CD14-positive monocyte (primary cell): ENCODE results near the gene FDX2. TPM values are rescaled to one million over a fixed set of nuclear protein-coding genes. Genes with fewer than 3 reads are reported as not detected.

Source experiments
- DNase-seq, 3 donors: peaks; one replicate each; pipeline ENCODE4 v3.0.0-alpha.2; 2011 to 2022
- H2AFZ ChIP-seq: 2 replicates; pipeline ENCODE4 v1.6.0; 2012; ENCODE audit warnings: mild to moderate bottlenecking, low read depth, low read length, inconsistent platforms; ENCODE audit not compliant: insufficient read depth, poor library complexity, severe bottlenecking
- H3K27ac ChIP-seq, 2 donors: 1 replicate in 1 of 2; 2 replicates in 1 of 2; pipeline ENCODE4 v1.5.1; 2012 to 2013; ENCODE audit warnings: low read length in 2 of 2, control low read depth in 1 of 2, inconsistent platforms in 1 of 2, low read depth in 1 of 2, mild to moderate bottlenecking in 1 of 2
- H3K27me3 ChIP-seq, 2 donors: one replicate each; pipeline versions ENCODE4 v1.6.0 to v1.6.1; 2011 to 2013; ENCODE audit warnings: low read length in 2 of 2; ENCODE audit not compliant: control insufficient read depth in 2 of 2, insufficient read depth in 2 of 2
- H3K36me3 ChIP-seq, 2 donors: replicated peaks in 1 of 2; 1 replicate in 1 of 2; 2 replicates in 1 of 2; pipeline versions ENCODE4 v1.5.1 to v1.6.1; 2012 to 2013; ENCODE audit warnings: low read length in 2 of 2, control low read depth in 1 of 2, inconsistent platforms in 1 of 2, mild to moderate bottlenecking in 1 of 2; ENCODE audit not compliant: insufficient read depth in 2 of 2, control insufficient read depth in 1 of 2
- H3K4me1 ChIP-seq, 2 donors: 1 replicate in 1 of 2; 2 replicates in 1 of 2; pipeline versions ENCODE4 v1.5.1 to v1.6.1; 2012 to 2013; ENCODE audit warnings: low read length in 2 of 2, control low read depth in 1 of 2, inconsistent platforms in 1 of 2, mild to moderate bottlenecking in 1 of 2, moderate library complexity in 1 of 2; ENCODE audit not compliant: insufficient read depth in 2 of 2, control insufficient read depth in 1 of 2
- H3K4me2 ChIP-seq: replicated peaks from 2 replicates; pipeline ENCODE3; 2012; ENCODE audit warnings: low read length, moderate library complexity, mild to moderate bottlenecking; ENCODE audit not compliant: poor library complexity, severe bottlenecking; ENCODE audit errors: extremely low read depth
- H3K4me3 ChIP-seq, 3 experiments: fragments of 200-600 bp in 1 of 3; sonication (generic) in 1 of 3; replicated peaks in 1 of 3; 1 replicate in 2 of 3; 2 replicates in 1 of 3; pipeline ENCODE4 v1.5.1; 2011 to 2013; ENCODE audit warnings: low read length in 3 of 3, mild to moderate bottlenecking in 3 of 3, control low read depth in 2 of 3, low read depth in 2 of 3, inconsistent platforms in 1 of 3, moderate library complexity in 1 of 3
- H3K79me2 ChIP-seq: 2 replicates; pipeline ENCODE4 v1.6.0; 2012; ENCODE audit warnings: mild to moderate bottlenecking, control low read depth, inconsistent platforms, low read length, moderate library complexity; ENCODE audit not compliant: insufficient read depth
- H3K9ac ChIP-seq: 2 replicates; pipeline ENCODE4 v1.6.0; 2017; ENCODE audit warnings: low read length, mild to moderate bottlenecking; ENCODE audit not compliant: insufficient read depth, poor library complexity, severe bottlenecking
- H3K9me3 ChIP-seq, 2 donors: replicated peaks in 1 of 2; 1 replicate in 1 of 2; 2 replicates in 1 of 2; pipeline versions ENCODE4 v1.5.1 to v1.6.1; 2012 to 2013; ENCODE audit warnings: low read length in 2 of 2, control low read depth in 1 of 2; ENCODE audit not compliant: control insufficient read depth in 1 of 2, insufficient read depth in 1 of 2
- H4K20me1 ChIP-seq: 2 replicates; pipeline ENCODE4 v1.6.0; 2012; ENCODE audit warnings: mild to moderate bottlenecking, low read length, control low read depth, moderate library complexity; ENCODE audit not compliant: insufficient read depth
- H3K27ac Mint-ChIP-seq, 7 donors: one replicate each; pipeline ENCODE4 v1.8.0; 2020; ENCODE audit warnings: mild to moderate bottlenecking in 7 of 7, mixed read lengths in 7 of 7, moderate library complexity in 6 of 7, inconsistent platforms in 2 of 7
- H3K27me3 Mint-ChIP-seq, 3 donors: one replicate each; pipeline ENCODE4 v1.8.0; 2021 to 2022; ENCODE audit warnings: low read depth in 3 of 3, mild to moderate bottlenecking in 3 of 3, mixed read lengths in 3 of 3, moderate library complexity in 3 of 3, inconsistent platforms in 1 of 3
- H3K36me3 Mint-ChIP-seq, 2 donors: one replicate each; pipeline ENCODE4 v1.8.0; 2020; ENCODE audit warnings: mixed read lengths in 2 of 2, inconsistent platforms in 1 of 2, mild to moderate bottlenecking in 1 of 2
- H3K4me1 Mint-ChIP-seq: one replicate; pipeline ENCODE4 v1.8.0; 2020; ENCODE audit warnings: mild to moderate bottlenecking, mixed read lengths
- H3K4me3 Mint-ChIP-seq, 2 donors: one replicate each; pipeline ENCODE4 v1.8.0; 2020; ENCODE audit warnings: mild to moderate bottlenecking in 2 of 2, mixed read lengths in 2 of 2, moderate library complexity in 1 of 2
- H3K9me3 Mint-ChIP-seq, 7 donors: one replicate each; pipeline ENCODE4 v1.8.0; 2020 to 2022; ENCODE audit warnings: mixed read lengths in 7 of 7, mild to moderate bottlenecking in 6 of 7, moderate library complexity in 6 of 7, inconsistent platforms in 2 of 7
- WGBS: methylation state at CpG from one replicate; pipeline ENCODE4 v1.1.5; 2013; ENCODE audit warnings: missing lambda C conversion rate; ENCODE audit not compliant: insufficient coverage; 5-methylcytosine and 5-hydroxymethylcytosine counted together
- intact Hi-C, 2 donors: fragments of 100-400 bp; cut with micrococcal nuclease; formaldehyde crosslinking; loops; one replicate each; pipeline versions ENCODE4 v1.15.0 to v1.15.1; 2023
- polyA plus RNA-seq, 3 donors: library from polyadenylated mRNA; depleted of rRNA in 1 of 3; unstranded in 2 of 3; stranded (reverse) in 1 of 3; fragments of 300-500 nt in 2 of 3; fragments of >200 nt in 1 of 3; fragmentation: Illumina TruSeq in 2 of 3; gene quantifications; 1 replicate in 2 of 3; 2 replicates in 1 of 3; pipeline ENCODE4 v1.2.3, GENCODE V29; 2012 to 2021
- small RNA-seq: library from RNA; depleted of rRNA; stranded (forward); fragments of <200 nt; gene quantifications from one replicate; pipeline ENCODE3, GENCODE V24; 2012; ENCODE audit warnings: low read depth; ENCODE audit not compliant: insufficient read length
- TF ChIP-seq, protein P1 (sequence below): fragments of 200-600 bp; IDR thresholded peaks from one replicate; pipeline ENCODE4 v1.8.0; 2022; ENCODE audit warnings: antibody characterized with exemption, mild to moderate bottlenecking

The FDX2 gene
- polyA plus RNA-seq, 3 donors, result 5.5 to 6.8 (median 6.7) TPM

DNA sequence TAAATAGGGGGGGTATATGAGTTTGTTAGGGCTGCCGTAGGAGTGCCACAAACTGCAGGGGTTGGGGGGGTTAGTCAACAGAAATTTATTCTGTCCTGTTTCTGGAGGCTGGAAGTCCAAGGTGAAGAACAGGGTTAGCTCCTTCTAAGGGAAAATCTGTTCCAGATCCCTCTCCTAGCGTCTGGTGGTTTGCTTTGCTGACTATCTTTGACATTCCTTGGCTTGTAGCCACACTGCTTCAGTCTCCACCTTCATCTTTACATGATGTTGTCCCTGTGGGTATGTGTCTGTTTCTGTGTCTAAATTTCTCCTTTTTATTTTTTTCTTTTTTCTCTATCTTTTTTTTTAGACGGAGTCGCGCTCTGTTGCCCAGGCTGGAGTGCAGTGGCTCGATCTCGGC, 53.0 kb downstream of the FDX2 start:
- H3K4me3 ChIP-seq, result no peak overlapping the region
- H3K9me3 ChIP-seq, result no peaks in the 10 kb centered on the region
- Mint-ChIP-seq H3K4me3 (no peak overlapping the region), H3K27me3 (peaks cover 1 to 8% (median 2%) of the 10 kb centered on the region in 3 donors), H3K9me3 (peaks cover 0 to 3% (median 0%) of the 10 kb centered on the region in 7 donors), H3K4me1 (peaks cover 2% of the 10 kb centered on the region), H3K27ac (no peak overlapping the region), H3K36me3 (peaks cover 11 to 19% of the 10 kb centered on the region in 2 donors)
- H3K36me3 ChIP-seq, result peaks cover 13 to 18% of the 10 kb centered on the region in 2 donors
- H3K9ac ChIP-seq, result no peak overlapping the region
- H2AFZ ChIP-seq, result no peak overlapping the region
- TF ChIP-seq, protein P1, sequence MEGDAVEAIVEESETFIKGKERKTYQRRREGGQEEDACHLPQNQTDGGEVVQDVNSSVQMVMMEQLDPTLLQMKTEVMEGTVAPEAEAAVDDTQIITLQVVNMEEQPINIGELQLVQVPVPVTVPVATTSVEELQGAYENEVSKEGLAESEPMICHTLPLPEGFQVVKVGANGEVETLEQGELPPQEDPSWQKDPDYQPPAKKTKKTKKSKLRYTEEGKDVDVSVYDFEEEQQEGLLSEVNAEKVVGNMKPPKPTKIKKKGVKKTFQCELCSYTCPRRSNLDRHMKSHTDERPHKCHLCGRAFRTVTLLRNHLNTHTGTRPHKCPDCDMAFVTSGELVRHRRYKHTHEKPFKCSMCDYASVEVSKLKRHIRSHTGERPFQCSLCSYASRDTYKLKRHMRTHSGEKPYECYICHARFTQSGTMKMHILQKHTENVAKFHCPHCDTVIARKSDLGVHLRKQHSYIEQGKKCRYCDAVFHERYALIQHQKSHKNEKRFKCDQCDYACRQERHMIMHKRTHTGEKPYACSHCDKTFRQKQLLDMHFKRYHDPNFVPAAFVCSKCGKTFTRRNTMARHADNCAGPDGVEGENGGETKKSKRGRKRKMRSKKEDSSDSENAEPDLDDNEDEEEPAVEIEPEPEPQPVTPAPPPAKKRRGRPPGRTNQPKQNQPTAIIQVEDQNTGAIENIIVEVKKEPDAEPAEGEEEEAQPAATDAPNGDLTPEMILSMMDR, result no peak
- H3K4me1 ChIP-seq, result peaks cover under 1% of the 10 kb centered on the region in 2 donors
- H3K27ac ChIP-seq, result no peak overlapping the region
- H4K20me1 ChIP-seq, result peaks cover 14% of the 10 kb centered on the region
- no peaks in the 10 kb centered on the region for H3K27me3 ChIP-seq
- no peak overlapping the region for H3K4me2 ChIP-seq
- no peak for DNase-seq
- intact Hi-C loops, result no loop called here
- H3K79me2 ChIP-seq, result no peaks in the 10 kb centered on the region
- WGBS, result 100% methylated on average over 1 of the region's 7 CpGs

DNA sequence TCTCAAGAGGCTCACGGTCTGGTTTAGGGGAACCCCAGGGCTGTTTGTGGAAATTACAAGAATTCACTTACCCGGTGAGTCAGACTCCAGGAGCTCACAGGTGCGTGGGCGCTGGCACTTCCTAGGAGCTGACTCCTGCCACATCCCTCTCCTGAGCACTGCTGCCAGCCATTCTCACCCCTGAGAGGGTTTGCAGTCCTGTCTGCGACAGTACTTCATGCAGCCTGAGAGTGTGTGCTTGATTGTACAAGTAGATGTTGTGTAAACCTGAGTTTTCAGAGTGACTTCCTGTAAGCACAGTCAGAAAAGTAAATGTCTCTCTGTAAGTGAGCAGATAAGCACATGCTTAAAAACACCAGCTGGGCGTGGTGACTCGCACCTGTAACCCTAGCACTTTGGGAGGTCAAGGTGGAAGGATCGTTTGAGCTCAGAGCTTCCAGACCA, 55.7 kb downstream of the FDX2 start:
- peaks cover 29 to 42% of the 10 kb centered on the region in 2 donors for H3K36me3 Mint-ChIP-seq
- TF ChIP-seq, protein P1, result no peak
- peaks cover 36 to 39% of the 10 kb centered on the region in 2 donors for H3K36me3 ChIP-seq
- no peak overlapping the region for H3K4me3 ChIP-seq
- H4K20me1 ChIP-seq, result peaks cover 14% of the 10 kb centered on the region
- intact Hi-C loops, result no loop called here
- peaks cover 0 to 3% (median 0%) of the 10 kb centered on the region in 7 donors for H3K9me3 Mint-ChIP-seq
- no peaks in the 10 kb centered on the region for H3K4me1 ChIP-seq
- no peak overlapping the region for H3K9ac ChIP-seq
- H3K27ac ChIP-seq, result no peak overlapping the region
- H3K9me3 ChIP-seq, result no peaks in the 10 kb centered on the region
- H3K4me2 ChIP-seq, result no peak overlapping the region
- H3K79me2 ChIP-seq, result no peaks in the 10 kb centered on the region
- no peaks in the 10 kb centered on the region for H3K27me3 ChIP-seq
- peaks cover 1% of the 10 kb centered on the region for H3K4me1 Mint-ChIP-seq
- DNase-seq, result no peak
- H2AFZ ChIP-seq, result no peak overlapping the region
- H3K4me3 Mint-ChIP-seq, result no peak overlapping the region
- WGBS, result 94% methylated on average over 2 of the region's 8 CpGs
- H3K27ac Mint-ChIP-seq, result peak overlapping the region in 1 of 7 donors; percentile 25
- H3K27me3 Mint-ChIP-seq, result peaks cover 0 to 8% (median 1%) of the 10 kb centered on the region in 3 donors

Small RNAs within 50 kb of the gene (small RNA-seq; reads per million reads assigned to genes)
- gene AC011511.1 (not detected), gene AC011511.4 (not detected)

Other genes with a start within 250 kb of the FDX2 start
- 100 to 1,000 TPM in 1 of 3 donors, 10 to 100 TPM in 2; 12.6 to 106 (median 17.6) TPM for gene SHFL, start 229.7 kb downstream of the FDX2 start, polyA plus RNA-seq
- 1 to 10 TPM in 1 of 3 donors, not detected in 2; 2.1 TPM for gene ANGPTL6, start 213.3 kb downstream of the FDX2 start, polyA plus RNA-seq
- 10 to 100 TPM in 1 of 3 donors, 1 to 10 TPM in 2; 7.2 to 26.2 (median 7.6) TPM for gene PPAN, start 209.7 kb downstream of the FDX2 start, polyA plus RNA-seq
- gene P2RY11, start 204.3 kb downstream of the FDX2 start, polyA plus RNA-seq, result 1 to 10 TPM in 1 of 3 donors, under 1 TPM in 2; 0.50 to 10.0 (median 0.69) TPM
- 100 to 1,000 TPM; 148 to 368 (median 166) TPM for gene EIF3G, start 196.1 kb downstream of the FDX2 start, polyA plus RNA-seq
- gene DNMT1, start 121.1 kb downstream of the FDX2 start, polyA plus RNA-seq, result 10 to 100 TPM; 17.6 to 72.5 (median 19.0) TPM
- gene S1PR2, start 84.7 kb downstream of the FDX2 start, polyA plus RNA-seq, result 1 to 10 TPM in 1 of 3 donors, under 1 TPM in 2; 0.40 to 2.0 (median 0.55) TPM
- gene MRPL4, start 63.8 kb downstream of the FDX2 start, polyA plus RNA-seq, result 10 to 100 TPM; 20.4 to 40.2 (median 22.7) TPM
- 100 to 1,000 TPM in 1 of 3 donors, 10 to 100 TPM in 2; 21.6 to 118 (median 40.8) TPM for gene ICAM1, start 44.9 kb downstream of the FDX2 start, polyA plus RNA-seq
- gene ICAM4, start 29.1 kb downstream of the FDX2 start, polyA plus RNA-seq, result 10 to 100 TPM in 2 of 3 donors, 1 to 10 TPM in 1; 5.5 to 17.3 (median 11.2) TPM
- 1 to 10 TPM in 1 of 3 donors, under 1 TPM in 1, not detected in 1; 0.21 to 2.1 TPM for gene ICAM5, start 26.1 kb downstream of the FDX2 start, polyA plus RNA-seq
- 10 to 100 TPM in 1 of 3 donors, 1 to 10 TPM in 2; 3.5 to 11.7 (median 9.4) TPM for gene ZGLP1, start 6.2 kb downstream of the FDX2 start, polyA plus RNA-seq
- gene RAVER1, start 17.5 kb upstream of the FDX2 start, polyA plus RNA-seq, result 10 to 100 TPM in 1 of 3 donors, 1 to 10 TPM in 2; 6.0 to 20.7 (median 9.0) TPM
- 100 to 1,000 TPM; 189 to 234 (median 198) TPM for gene ICAM3, start 23.6 kb upstream of the FDX2 start, polyA plus RNA-seq
- gene TYK2, start 64.6 kb upstream of the FDX2 start, polyA plus RNA-seq, result 100 to 1,000 TPM in 2 of 3 donors, 10 to 100 TPM in 1; 82.9 to 441 (median 113) TPM
- gene CDC37, start 87.5 kb upstream of the FDX2 start, polyA plus RNA-seq, result 100 to 1,000 TPM in 1 of 3 donors, 10 to 100 TPM in 2; 49.3 to 575 (median 54.9) TPM
- gene PDE4A, start 104.5 kb upstream of the FDX2 start, polyA plus RNA-seq, result 10 to 100 TPM in 1 of 3 donors, 1 to 10 TPM in 2; 4.7 to 14.8 (median 5.8) TPM
- gene KEAP1, start 187.3 kb upstream of the FDX2 start, polyA plus RNA-seq, result 10 to 100 TPM; 26.0 to 32.6 (median 26.1) TPM
- under 1 TPM in 2 of 3 donors, not detected in 1; 0.18 to 0.46 TPM for gene S1PR5, start 201.4 kb upstream of the FDX2 start, polyA plus RNA-seq
- gene ATG4D, start 227.9 kb upstream of the FDX2 start, polyA plus RNA-seq, result 10 to 100 TPM; 10.7 to 52.8 (median 11.9) TPM
- gene KRI1, start 250.0 kb upstream of the FDX2 start, polyA plus RNA-seq, result 10 to 100 TPM in 1 of 3 donors, 1 to 10 TPM in 2; 3.9 to 21.0 (median 6.1) TPM